Panc1 (cell line): Measurements from ENCODE around the gene NTM. TPM values are rescaled to one million over a fixed set of nuclear protein-coding genes. Genes with fewer than 3 reads are reported as not detected.

Source experiments
- ATAC-seq: fragments of 200-7000 bp; cut with Tn5 transposase; 2 replicates; pipeline ENCODE4 v1.9.1; 2020; ENCODE audit warnings: mild to moderate bottlenecking, moderate library complexity
- BruUV-seq: library from RNA; stranded (reverse); fragments of 400-500 nt; replicated peaks from 2 replicates; lab custom pipeline; 2021; lab: Mats Ljungman, UMichigan
- CTCF ChIA-PET: fragments of 300-600 bp; sonication (Branson Sonifier 250); formaldehyde crosslinking; loops from one replicate; lab custom pipeline; 2022; ENCODE audit warnings: antibody characterized with exemption; lab: Charles Lee
- POLR2A ChIA-PET: fragments of 300-600 bp; sonication (Branson Sonifier 250); formaldehyde crosslinking; loops from one replicate; lab custom pipeline; 2022; ENCODE audit warnings: antibody characterized with exemption; lab: Charles Lee
- DNase-seq: peaks from one replicate; pipeline ENCODE4 v3.0.0-alpha.2; 2010; ENCODE audit warnings: low read depth, low spot score
- H3K27ac ChIP-seq: 2 replicates; pipeline ENCODE4 v1.5.1; 2011; ENCODE audit warnings: mild to moderate bottlenecking, low read length, inconsistent platforms
- H3K27me3 ChIP-seq: fragments of 200-500 bp; sonication (Bioruptor generic); 2 replicates; pipeline ENCODE4 v1.6.0; 2014; ENCODE audit warnings: low read length, inconsistent platforms; ENCODE audit not compliant: control insufficient read depth, insufficient read depth
- H3K36me3 ChIP-seq: fragments of 200-500 bp; sonication (Bioruptor generic); 2 replicates; pipeline ENCODE4 v1.5.1; 2014; ENCODE audit warnings: inconsistent platforms, mild to moderate bottlenecking, low read length, moderate library complexity; ENCODE audit not compliant: control insufficient read depth, insufficient read depth
- H3K4me1 ChIP-seq: 2 replicates; pipeline ENCODE4 v1.5.1; 2011; ENCODE audit warnings: inconsistent platforms, mild to moderate bottlenecking, low read length, moderate library complexity; ENCODE audit not compliant: control insufficient read depth, insufficient read depth
- H3K4me3 ChIP-seq, 2 experiments: 2 replicates each; pipeline ENCODE4 v1.5.1; 2011 to 2012; ENCODE audit warnings: low read depth in 2 of 2, low read length in 2 of 2, mild to moderate bottlenecking in 2 of 2, inconsistent platforms in 1 of 2, moderate library complexity in 1 of 2
- H3K9me3 ChIP-seq: fragments of 200-500 bp; sonication (Bioruptor generic); 2 replicates; pipeline ENCODE4 v1.5.1; 2014; ENCODE audit warnings: low read depth, mild to moderate bottlenecking, inconsistent platforms, low read length, moderate library complexity; ENCODE audit not compliant: control insufficient read depth, insufficient read depth
- CTCF ChIP-seq: fragments of 450-650 bp; IDR thresholded peaks from 2 replicates; pipeline ENCODE4 v1.5.1; 2017; ENCODE audit warnings: mild to moderate bottlenecking
- POLR2AphosphoS5 ChIP-seq: IDR thresholded peaks from 2 replicates; pipeline ENCODE4 v1.6.1; 2012; ENCODE audit warnings: mild to moderate bottlenecking, low read depth, low read length, moderate library complexity
- SIN3A ChIP-seq: IDR thresholded peaks from 2 replicates; pipeline ENCODE4 v1.6.1; 2012; ENCODE audit warnings: low read depth, mild to moderate bottlenecking, low read length, moderate library complexity, borderline replicate concordance; ENCODE audit not compliant: insufficient read depth
- TCF7L2 ChIP-seq: IDR thresholded peaks from 2 replicates; pipeline ENCODE4 v1.6.1; 2011; ENCODE audit warnings: mild to moderate bottlenecking, low read depth, low read length, inconsistent platforms
- in situ Hi-C: cut with HindIII; loops from 2 replicates; pipeline ENCODE4 v1.10.0; 2016; ENCODE audit warnings: low sequenced_read_pairs, low pct_unique_long_range_greater_than_20kb
- intact Hi-C: fragments of 100-400 bp; cut with micrococcal nuclease; formaldehyde crosslinking; loops from one replicate; pipeline ENCODE4 v1.10.0; 2022; ENCODE audit not compliant: unreplicated experiment
- total RNA-seq: library from RNA; stranded (reverse); gene quantifications from one replicate; pipeline ENCODE4 v1.2.1, GENCODE V29; 2021; ENCODE audit not compliant: unreplicated experiment
- TF ChIP-seq, protein P1 (sequence below), 2 experiments: IDR thresholded peaks; 2 replicates each; pipeline ENCODE4 v1.6.1; 2011 to 2012; ENCODE audit warnings: low read depth in 2 of 2, control low read depth in 1 of 2, low read length in 1 of 2, mild to moderate bottlenecking in 1 of 2, moderate library complexity in 1 of 2; ENCODE audit not compliant: insufficient read depth in 1 of 2

The NTM gene
- total RNA-seq, 1 experiment from 2014 or later = 0.10 TPM

DNA sequence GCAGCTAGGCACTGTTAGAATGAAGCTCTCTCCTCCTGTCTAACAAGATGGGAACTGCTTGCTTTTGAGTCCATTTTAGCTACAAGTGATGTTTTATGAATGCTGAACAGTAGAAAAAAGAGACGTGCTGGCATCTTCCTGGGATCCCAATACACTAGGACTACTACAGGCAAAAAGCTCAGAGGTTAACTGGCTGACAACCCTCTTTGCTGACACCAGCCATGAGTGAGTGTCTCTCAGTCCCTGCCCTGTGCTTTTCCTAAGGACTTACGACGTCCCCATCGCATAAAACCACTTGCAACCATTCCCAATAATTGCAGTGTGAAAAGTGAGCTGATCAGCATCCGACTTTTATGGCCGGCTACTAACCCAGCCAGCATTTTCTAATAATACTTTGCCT is 213.5 kb downstream of the NTM start:
- intact Hi-C loops (loop anchor here (5.0 kb wide), 1 partner anchor 88 kb away; no protein-coding TSS in a partner anchor), in situ Hi-C loops (no loop called here)
- ChIA-PET POLR2A (no interaction called here), CTCF (no interaction called here)
- H3K9me3 ChIP-seq = no peaks in the 10 kb centered on the region
- DNase-seq = no peak
- no peak overlapping the region for H3K27ac ChIP-seq
- H3K36me3 ChIP-seq = no peaks in the 10 kb centered on the region
- no peaks in the 10 kb centered on the region for H3K4me1 ChIP-seq
- peaks cover 14% of the 10 kb centered on the region for H3K27me3 ChIP-seq
- no TSS peak for BruUV-seq
- TF ChIP-seq SIN3A = no peak
- TF ChIP-seq POLR2AphosphoS5 = no peak
- TF ChIP-seq CTCF = no peak
- no peak for TF ChIP-seq TCF7L2
- TF ChIP-seq, protein P1, sequence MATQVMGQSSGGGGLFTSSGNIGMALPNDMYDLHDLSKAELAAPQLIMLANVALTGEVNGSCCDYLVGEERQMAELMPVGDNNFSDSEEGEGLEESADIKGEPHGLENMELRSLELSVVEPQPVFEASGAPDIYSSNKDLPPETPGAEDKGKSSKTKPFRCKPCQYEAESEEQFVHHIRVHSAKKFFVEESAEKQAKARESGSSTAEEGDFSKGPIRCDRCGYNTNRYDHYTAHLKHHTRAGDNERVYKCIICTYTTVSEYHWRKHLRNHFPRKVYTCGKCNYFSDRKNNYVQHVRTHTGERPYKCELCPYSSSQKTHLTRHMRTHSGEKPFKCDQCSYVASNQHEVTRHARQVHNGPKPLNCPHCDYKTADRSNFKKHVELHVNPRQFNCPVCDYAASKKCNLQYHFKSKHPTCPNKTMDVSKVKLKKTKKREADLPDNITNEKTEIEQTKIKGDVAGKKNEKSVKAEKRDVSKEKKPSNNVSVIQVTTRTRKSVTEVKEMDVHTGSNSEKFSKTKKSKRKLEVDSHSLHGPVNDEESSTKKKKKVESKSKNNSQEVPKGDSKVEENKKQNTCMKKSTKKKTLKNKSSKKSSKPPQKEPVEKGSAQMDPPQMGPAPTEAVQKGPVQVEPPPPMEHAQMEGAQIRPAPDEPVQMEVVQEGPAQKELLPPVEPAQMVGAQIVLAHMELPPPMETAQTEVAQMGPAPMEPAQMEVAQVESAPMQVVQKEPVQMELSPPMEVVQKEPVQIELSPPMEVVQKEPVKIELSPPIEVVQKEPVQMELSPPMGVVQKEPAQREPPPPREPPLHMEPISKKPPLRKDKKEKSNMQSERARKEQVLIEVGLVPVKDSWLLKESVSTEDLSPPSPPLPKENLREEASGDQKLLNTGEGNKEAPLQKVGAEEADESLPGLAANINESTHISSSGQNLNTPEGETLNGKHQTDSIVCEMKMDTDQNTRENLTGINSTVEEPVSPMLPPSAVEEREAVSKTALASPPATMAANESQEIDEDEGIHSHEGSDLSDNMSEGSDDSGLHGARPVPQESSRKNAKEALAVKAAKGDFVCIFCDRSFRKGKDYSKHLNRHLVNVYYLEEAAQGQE (IDR thresholded peaks at IDR 0.05; ENCODE audit: insufficient read depth in 1 of 2, low read depth in 2 of 2, low read length in 1 of 2) = no peak
- ATAC-seq = no peak
- H3K4me3 ChIP-seq = no peak overlapping the region

GRCh38 chr11:131584785-131585592 is 214.6 kb downstream of the NTM start:
- no TSS peak for BruUV-seq
- CTCF ChIA-PET = interaction anchor here (0.7 kb wide), 1 partner anchor 10 kb away, joined by 3 read pairs; no protein-coding TSS in a partner anchor

More at GRCh38 chr11:131584785-131585592, 214.6 kb downstream of the NTM start:
- Histone ChIP-seq H3K36me3 (no peaks in the 10 kb centered on the region), H3K27me3 (peaks cover 14% of the 10 kb centered on the region), H3K4me1 (no peaks in the 10 kb centered on the region), H3K9me3 (no peaks in the 10 kb centered on the region), H3K4me3 (no peak overlapping the region), H3K27ac (no peak overlapping the region)
- in situ Hi-C loops (no loop called here), intact Hi-C loops (loop anchor here (5.0 kb wide), 1 partner anchor 87 kb away; no protein-coding TSS in a partner anchor)
- POLR2A ChIA-PET = no interaction called here
- DNase-seq (no peak), ATAC-seq (no peak)
- TF ChIP-seq CTCF (peak; percentile 29; the same call in 1 of the 2 replicates), POLR2AphosphoS5 (no peak), TCF7L2 (no peak)
- TF ChIP-seq, protein P1 (IDR thresholded peaks at IDR 0.05; ENCODE audit: insufficient read depth in 1 of 2, low read depth in 2 of 2, low read length in 1 of 2) = no peak
